Type B pancreatic cell (in vitro differentiated cells): ENCODE data around the gene TNRC6B. TPM values are rescaled to one million over a fixed set of nuclear protein-coding genes. Genes with fewer than 3 reads are reported as not detected.
"Not testable (repeated sequence)": the region's sequence is repeated elsewhere in the genome, so short reads cannot be mapped to it uniquely, and the experiment has no call there.

Source experiments
- DNase-seq: peaks from one replicate; pipeline ENCODE4 v3.0.0; 2021; ENCODE audit warnings: mixed read lengths; ENCODE audit not compliant: unreplicated experiment; ENCODE audit errors: extremely low spot score
- H3K27ac Mint-ChIP-seq: 2 replicates; pipeline ENCODE4 v1.8.0; 2021; ENCODE audit warnings: mild to moderate bottlenecking, mixed read lengths
- H3K27me3 Mint-ChIP-seq: 2 replicates; pipeline ENCODE4 v1.8.0; 2021; ENCODE audit warnings: mixed read lengths
- H3K36me3 Mint-ChIP-seq: 2 replicates; pipeline ENCODE4 v1.8.0; 2021; ENCODE audit warnings: mixed read lengths
- H3K4me1 Mint-ChIP-seq: one replicate; pipeline ENCODE4 v1.8.0; 2021; ENCODE audit warnings: mixed read lengths; ENCODE audit not compliant: unreplicated experiment
- H3K4me3 Mint-ChIP-seq: 2 replicates; pipeline ENCODE4 v1.8.0; 2021; ENCODE audit warnings: mild to moderate bottlenecking, mixed read lengths
- H3K9me3 Mint-ChIP-seq: 2 replicates; pipeline ENCODE4 v1.8.0; 2021; ENCODE audit warnings: mixed read lengths
- total RNA-seq: library from RNA; stranded (reverse); gene quantifications from 2 replicates; pipeline ENCODE4 v1.2.1, GENCODE V29; 2021; ENCODE audit warnings: low replicate concordance
- TF ChIP-seq, protein P1 (sequence below): fragments of 200-600 bp; sonication (generic); conservative IDR thresholded peaks from 2 replicates; pipeline ENCODE4 v1.5.0; 2021; ENCODE audit warnings: antibody characterized with exemption, mild to moderate bottlenecking

TNRC6B gene
- total RNA-seq, 1 donor from 2014 or later: 50.7 TPM

- H3K27ac Mint-ChIP-seq: peak overlapping the region; percentile 7
- peaks cover 20% of the 10 kb centered on the region for H3K4me1 Mint-ChIP-seq
- H3K9me3 Mint-ChIP-seq: peaks cover 5% of the 10 kb centered on the region
- no peak for DNase-seq
- no peaks in the 10 kb centered on the region for H3K27me3 Mint-ChIP-seq
- H3K4me3 Mint-ChIP-seq: peak overlapping the region; percentile 30
- TF ChIP-seq, protein P1, sequence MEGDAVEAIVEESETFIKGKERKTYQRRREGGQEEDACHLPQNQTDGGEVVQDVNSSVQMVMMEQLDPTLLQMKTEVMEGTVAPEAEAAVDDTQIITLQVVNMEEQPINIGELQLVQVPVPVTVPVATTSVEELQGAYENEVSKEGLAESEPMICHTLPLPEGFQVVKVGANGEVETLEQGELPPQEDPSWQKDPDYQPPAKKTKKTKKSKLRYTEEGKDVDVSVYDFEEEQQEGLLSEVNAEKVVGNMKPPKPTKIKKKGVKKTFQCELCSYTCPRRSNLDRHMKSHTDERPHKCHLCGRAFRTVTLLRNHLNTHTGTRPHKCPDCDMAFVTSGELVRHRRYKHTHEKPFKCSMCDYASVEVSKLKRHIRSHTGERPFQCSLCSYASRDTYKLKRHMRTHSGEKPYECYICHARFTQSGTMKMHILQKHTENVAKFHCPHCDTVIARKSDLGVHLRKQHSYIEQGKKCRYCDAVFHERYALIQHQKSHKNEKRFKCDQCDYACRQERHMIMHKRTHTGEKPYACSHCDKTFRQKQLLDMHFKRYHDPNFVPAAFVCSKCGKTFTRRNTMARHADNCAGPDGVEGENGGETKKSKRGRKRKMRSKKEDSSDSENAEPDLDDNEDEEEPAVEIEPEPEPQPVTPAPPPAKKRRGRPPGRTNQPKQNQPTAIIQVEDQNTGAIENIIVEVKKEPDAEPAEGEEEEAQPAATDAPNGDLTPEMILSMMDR: no peak
- no peaks in the 10 kb centered on the region for H3K36me3 Mint-ChIP-seq
These were observed 24.5 kb upstream of the TNRC6B start for GRCh38 chr22:40153192-40153591.

GRCh38 chr22:40153705-40154104, 24.0 kb upstream of the TNRC6B start:
- no peak overlapping the region for H3K4me3 Mint-ChIP-seq
- DNase-seq: no peak
- H3K27me3 Mint-ChIP-seq: no peaks in the 10 kb centered on the region
- H3K27ac Mint-ChIP-seq: peak overlapping the region; percentile 7
- no peaks in the 10 kb centered on the region for H3K36me3 Mint-ChIP-seq
- TF ChIP-seq, protein P1: no peak
- H3K4me1 Mint-ChIP-seq: peaks cover 20% of the 10 kb centered on the region
- peaks cover 5% of the 10 kb centered on the region for H3K9me3 Mint-ChIP-seq

DNA sequence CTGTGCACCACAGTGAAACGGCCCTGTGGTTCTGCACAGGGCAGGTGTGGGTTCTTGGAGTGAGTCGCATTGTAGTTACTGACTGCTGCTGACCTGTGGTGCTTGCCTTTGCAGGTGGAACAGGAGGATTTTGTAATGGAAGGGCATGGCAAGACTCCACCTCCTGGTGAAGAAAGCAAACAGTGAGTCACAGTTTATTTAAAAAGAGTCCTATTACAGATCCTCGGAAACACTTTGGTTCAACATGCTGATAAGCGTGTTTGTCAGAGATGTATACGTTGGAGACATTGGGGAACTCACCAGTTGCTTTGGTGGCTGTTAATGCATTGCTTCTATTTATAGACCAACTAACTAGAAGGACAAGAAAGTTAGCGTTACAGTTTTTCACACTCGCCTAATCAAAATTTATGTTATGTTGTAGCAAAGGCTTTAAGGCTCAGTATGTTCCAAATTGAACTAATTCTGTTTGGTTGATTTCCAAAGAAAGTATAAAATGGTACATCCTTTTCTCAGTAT, 21.7 kb upstream of the TNRC6B start:
- peak overlapping the region; percentile 53 for H3K4me3 Mint-ChIP-seq
- no peaks in the 10 kb centered on the region for H3K27me3 Mint-ChIP-seq
- H3K36me3 Mint-ChIP-seq: peaks cover under 1% of the 10 kb centered on the region
- H3K27ac Mint-ChIP-seq: peak overlapping the region; percentile 91
- H3K4me1 Mint-ChIP-seq: peaks cover 20% of the 10 kb centered on the region
- peaks cover 5% of the 10 kb centered on the region for H3K9me3 Mint-ChIP-seq
- DNase-seq: no peak
- TF ChIP-seq, protein P1: no peak

GRCh38 chr22:40156682-40157081, 21.0 kb upstream of the TNRC6B start:
- H3K9me3 Mint-ChIP-seq, H3K27me3 Mint-ChIP-seq, H3K4me3 Mint-ChIP-seq, DNase-seq, H3K36me3 Mint-ChIP-seq: not testable (repeated sequence)
- Mint-ChIP-seq H3K27ac (peak overlapping the region; percentile 91), H3K4me1 (peaks cover 20% of the 10 kb centered on the region)

DNA sequence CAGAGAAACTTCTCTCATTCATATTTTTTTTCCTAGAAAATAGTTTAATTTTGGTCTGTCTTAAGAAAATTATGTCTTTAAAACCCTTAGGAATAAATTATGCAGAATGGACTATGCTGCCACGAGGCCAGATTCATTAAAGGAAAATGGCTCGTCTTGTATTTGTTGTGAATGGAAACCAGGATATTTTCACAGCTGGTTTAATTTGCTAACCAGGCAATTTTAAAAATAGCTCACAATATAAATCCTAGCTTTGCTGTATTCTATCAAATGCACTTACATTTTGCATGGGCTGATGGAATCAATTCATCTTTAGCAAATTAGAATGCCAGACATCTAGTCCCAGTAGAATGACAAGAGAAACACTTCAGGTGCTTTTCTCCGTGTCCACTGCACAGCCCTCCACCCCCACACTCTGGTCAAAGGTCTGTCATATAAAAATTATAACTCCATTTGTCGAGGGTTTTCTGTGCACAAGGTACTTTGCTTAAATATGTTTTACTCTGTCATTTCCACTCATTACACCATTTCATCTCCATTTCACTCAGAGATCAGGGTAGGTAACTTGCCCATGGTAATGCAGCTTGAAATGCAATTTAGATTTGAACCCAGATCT, 20.3 kb upstream of the TNRC6B start:
- H3K4me3 Mint-ChIP-seq: no peak overlapping the region
- peak overlapping the region; percentile 91 for H3K27ac Mint-ChIP-seq
- H3K4me1 Mint-ChIP-seq: peaks cover 20% of the 10 kb centered on the region
- no peaks in the 10 kb centered on the region for H3K27me3 Mint-ChIP-seq
- TF ChIP-seq, protein P1: no peak
- H3K9me3 Mint-ChIP-seq: peaks cover 5% of the 10 kb centered on the region
- H3K36me3 Mint-ChIP-seq: peaks cover 6% of the 10 kb centered on the region
- no peak for DNase-seq

- H3K27ac Mint-ChIP-seq: no peak overlapping the region
- no peaks in the 10 kb centered on the region for H3K27me3 Mint-ChIP-seq
- H3K9me3 Mint-ChIP-seq: no peaks in the 10 kb centered on the region
- H3K4me3 Mint-ChIP-seq: no peak overlapping the region
- H3K4me1 Mint-ChIP-seq: peaks cover 7% of the 10 kb centered on the region
- no peak for DNase-seq
- TF ChIP-seq, protein P1: no peak
- peaks cover 6% of the 10 kb centered on the region for H3K36me3 Mint-ChIP-seq
These were observed 16.5 kb upstream of the TNRC6B start for GRCh38 chr22:40161194-40161593.

GRCh38 chr22:40165537-40165936, 12.2 kb upstream of the TNRC6B start:
- not testable (repeated sequence) for DNase-seq, H3K27me3 Mint-ChIP-seq, H3K4me1 Mint-ChIP-seq, H3K9me3 Mint-ChIP-seq, H3K4me3 Mint-ChIP-seq, H3K27ac Mint-ChIP-seq
- H3K36me3 Mint-ChIP-seq: peaks cover 15% of the 10 kb centered on the region
